Panc1 (cell line): ENCODE data around the gene ZNF627. TPM values are rescaled to one million over a fixed set of nuclear protein-coding genes. Genes with fewer than 3 reads are reported as not detected.

Source experiments
- ATAC-seq: fragments of 200-7000 bp; cut with Tn5 transposase; 2 replicates; pipeline ENCODE4 v1.9.1; 2020; ENCODE audit warnings: mild to moderate bottlenecking, moderate library complexity
- BruUV-seq: library from RNA; stranded (reverse); fragments of 400-500 nt; replicated peaks from 2 replicates; lab custom pipeline; 2021; lab: Mats Ljungman, UMichigan
- CTCF ChIA-PET: fragments of 300-600 bp; sonication (Branson Sonifier 250); formaldehyde crosslinking; loops from one replicate; lab custom pipeline; 2022; ENCODE audit warnings: antibody characterized with exemption; lab: Charles Lee
- POLR2A ChIA-PET: fragments of 300-600 bp; sonication (Branson Sonifier 250); formaldehyde crosslinking; loops from one replicate; lab custom pipeline; 2022; ENCODE audit warnings: antibody characterized with exemption; lab: Charles Lee
- DNase-seq: peaks from one replicate; pipeline ENCODE4 v3.0.0-alpha.2; 2010; ENCODE audit warnings: low read depth, low spot score
- H3K27ac ChIP-seq: 2 replicates; pipeline ENCODE4 v1.5.1; 2011; ENCODE audit warnings: mild to moderate bottlenecking, low read length, inconsistent platforms
- H3K27me3 ChIP-seq: fragments of 200-500 bp; sonication (Bioruptor generic); 2 replicates; pipeline ENCODE4 v1.6.0; 2014; ENCODE audit warnings: low read length, inconsistent platforms; ENCODE audit not compliant: control insufficient read depth, insufficient read depth
- H3K36me3 ChIP-seq: fragments of 200-500 bp; sonication (Bioruptor generic); 2 replicates; pipeline ENCODE4 v1.5.1; 2014; ENCODE audit warnings: inconsistent platforms, mild to moderate bottlenecking, low read length, moderate library complexity; ENCODE audit not compliant: control insufficient read depth, insufficient read depth
- H3K4me1 ChIP-seq: 2 replicates; pipeline ENCODE4 v1.5.1; 2011; ENCODE audit warnings: inconsistent platforms, mild to moderate bottlenecking, low read length, moderate library complexity; ENCODE audit not compliant: control insufficient read depth, insufficient read depth
- H3K4me3 ChIP-seq, 2 experiments: 2 replicates each; pipeline ENCODE4 v1.5.1; 2011 to 2012; ENCODE audit warnings: low read depth in 2 of 2, low read length in 2 of 2, mild to moderate bottlenecking in 2 of 2, inconsistent platforms in 1 of 2, moderate library complexity in 1 of 2
- H3K9me3 ChIP-seq: fragments of 200-500 bp; sonication (Bioruptor generic); 2 replicates; pipeline ENCODE4 v1.5.1; 2014; ENCODE audit warnings: low read depth, mild to moderate bottlenecking, inconsistent platforms, low read length, moderate library complexity; ENCODE audit not compliant: control insufficient read depth, insufficient read depth
- CTCF ChIP-seq: fragments of 450-650 bp; IDR thresholded peaks from 2 replicates; pipeline ENCODE4 v1.5.1; 2017; ENCODE audit warnings: mild to moderate bottlenecking
- POLR2AphosphoS5 ChIP-seq: IDR thresholded peaks from 2 replicates; pipeline ENCODE4 v1.6.1; 2012; ENCODE audit warnings: mild to moderate bottlenecking, low read depth, low read length, moderate library complexity
- SIN3A ChIP-seq: IDR thresholded peaks from 2 replicates; pipeline ENCODE4 v1.6.1; 2012; ENCODE audit warnings: low read depth, mild to moderate bottlenecking, low read length, moderate library complexity, borderline replicate concordance; ENCODE audit not compliant: insufficient read depth
- TCF7L2 ChIP-seq: IDR thresholded peaks from 2 replicates; pipeline ENCODE4 v1.6.1; 2011; ENCODE audit warnings: mild to moderate bottlenecking, low read depth, low read length, inconsistent platforms
- in situ Hi-C: cut with HindIII; loops from 2 replicates; pipeline ENCODE4 v1.10.0; 2016; ENCODE audit warnings: low sequenced_read_pairs, low pct_unique_long_range_greater_than_20kb
- intact Hi-C: fragments of 100-400 bp; cut with micrococcal nuclease; formaldehyde crosslinking; loops from one replicate; pipeline ENCODE4 v1.10.0; 2022; ENCODE audit not compliant: unreplicated experiment
- total RNA-seq: library from RNA; stranded (reverse); gene quantifications from one replicate; pipeline ENCODE4 v1.2.1, GENCODE V29; 2021; ENCODE audit not compliant: unreplicated experiment
- TF ChIP-seq, protein P1 (sequence below), 2 experiments: IDR thresholded peaks; 2 replicates each; pipeline ENCODE4 v1.6.1; 2011 to 2012; ENCODE audit warnings: low read depth in 2 of 2, control low read depth in 1 of 2, low read length in 1 of 2, mild to moderate bottlenecking in 1 of 2, moderate library complexity in 1 of 2; ENCODE audit not compliant: insufficient read depth in 1 of 2

The ZNF627 gene
- total RNA-seq, 1 experiment from 2014 or later = 10.7 TPM

- POLR2A ChIA-PET = interaction anchor here (0.5 to 0.9 kb wide), 4 partner anchors 9 to 258 kb away, joined by 3 to 6 read pairs (median 4); partner anchors contain the start of gene ZNF441
Measured at GRCh38 chr19:11639245-11639601, 41.9 kb downstream of the ZNF627 start.

DNA sequence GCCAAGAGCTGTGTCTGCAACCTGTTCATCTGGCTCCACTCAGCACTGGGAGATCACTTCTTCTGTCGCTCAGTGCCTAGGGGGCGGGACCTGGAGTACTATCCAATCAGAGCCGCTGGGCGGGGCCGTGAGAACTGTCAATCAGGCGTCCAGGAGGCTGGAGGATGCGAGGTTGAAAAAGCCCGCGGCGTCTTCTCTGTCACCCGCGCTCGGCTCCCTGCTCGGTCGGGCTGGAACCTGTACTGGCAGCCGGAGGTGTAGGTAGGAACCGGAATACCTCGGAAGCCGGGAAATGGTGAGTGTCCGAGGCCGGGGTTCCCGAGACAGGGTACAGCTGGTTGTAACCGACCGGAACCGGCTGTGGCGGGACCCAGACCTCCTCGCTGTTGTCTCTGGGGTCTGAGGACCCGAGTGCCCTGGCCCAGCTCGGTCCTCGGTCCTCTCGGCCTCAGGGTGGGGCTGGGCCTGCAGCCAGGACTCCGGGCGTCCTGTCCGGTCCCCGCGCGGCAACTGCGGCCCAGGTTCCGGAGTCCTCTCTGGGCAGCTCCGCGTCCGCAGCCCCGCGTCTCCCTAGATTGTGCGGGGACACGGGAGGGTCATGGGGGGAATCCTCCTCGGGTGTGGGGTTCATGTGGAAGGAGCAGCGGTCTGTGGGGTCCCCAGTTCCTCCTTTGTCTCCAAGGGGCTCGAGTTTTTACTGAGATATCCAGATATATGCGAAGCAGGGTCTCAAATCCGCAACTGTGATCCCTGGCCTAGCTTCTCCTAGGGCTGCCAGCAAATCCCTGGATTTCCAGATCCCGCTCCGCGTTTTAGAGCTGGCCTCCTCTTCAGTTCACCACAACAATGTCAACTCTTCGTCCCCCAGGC, 42.6 kb downstream of the ZNF627 start:
- Histone ChIP-seq H3K27ac (peak overlapping the region; percentile 51), H3K4me3 (peak overlapping the region; percentile 70 to 78), H3K4me1 (no peaks in the 10 kb centered on the region), H3K27me3 (no peaks in the 10 kb centered on the region), H3K36me3 (no peaks in the 10 kb centered on the region), H3K9me3 (no peaks in the 10 kb centered on the region)
- ChIA-PET POLR2A (interaction anchor here (0.5 to 0.9 kb wide), 4 partner anchors 9 to 258 kb away, joined by 3 to 6 read pairs (median 4); partner anchors contain the start of gene ZNF441), CTCF (interaction anchor here (0.5 to 0.6 kb wide), 3 partner anchors 60 to 441 kb away, joined by 5 read pairs; no protein-coding TSS in a partner anchor)
- BruUV-seq = TSS peak; percentile 86
- ATAC-seq (peak; percentile 99), DNase-seq (peak; percentile 65)
- in situ Hi-C loops (no loop called here), intact Hi-C loops (no loop called here)
- 0 out of 2 replicates have a peak, but pooled peaks have one; percentile 39 for TF ChIP-seq POLR2AphosphoS5
- peak; percentile 90 for TF ChIP-seq SIN3A
- no peak for TF ChIP-seq TCF7L2

More at GRCh38 chr19:11639245-11639601, 41.9 kb downstream of the ZNF627 start:
- H3K27me3 ChIP-seq = no peaks in the 10 kb centered on the region
- no peak overlapping the region for H3K27ac ChIP-seq
- no peaks in the 10 kb centered on the region for H3K36me3 ChIP-seq
- H3K9me3 ChIP-seq = no peaks in the 10 kb centered on the region
- peak overlapping the region; percentile 70 to 78 for H3K4me3 ChIP-seq
- in situ Hi-C loops = no loop called here
- TF ChIP-seq POLR2AphosphoS5 (no peak), CTCF (no peak)
- no TSS peak for BruUV-seq
- ATAC-seq (peak; percentile 57), DNase-seq (no peak)
- no peaks in the 10 kb centered on the region for H3K4me1 ChIP-seq
- intact Hi-C loops = no loop called here
- CTCF ChIA-PET = interaction anchor here (0.6 kb wide), 1 partner anchor 60 kb away, joined by 5 read pairs; no protein-coding TSS in a partner anchor

- DNase-seq (no peak), ATAC-seq (no peak)
- BruUV-seq = no TSS peak
- POLR2A ChIA-PET = interaction anchor here (0.5 kb wide), 1 partner anchor 48 kb away, joined by 4 read pairs; no protein-coding TSS in a partner anchor
- no peaks in the 10 kb centered on the region for H3K36me3 ChIP-seq
- CTCF ChIA-PET = no interaction called here
- TF ChIP-seq CTCF (no peak), POLR2AphosphoS5 (no peak), TCF7L2 (no peak), SIN3A (no peak)
- TF ChIP-seq, protein P1, sequence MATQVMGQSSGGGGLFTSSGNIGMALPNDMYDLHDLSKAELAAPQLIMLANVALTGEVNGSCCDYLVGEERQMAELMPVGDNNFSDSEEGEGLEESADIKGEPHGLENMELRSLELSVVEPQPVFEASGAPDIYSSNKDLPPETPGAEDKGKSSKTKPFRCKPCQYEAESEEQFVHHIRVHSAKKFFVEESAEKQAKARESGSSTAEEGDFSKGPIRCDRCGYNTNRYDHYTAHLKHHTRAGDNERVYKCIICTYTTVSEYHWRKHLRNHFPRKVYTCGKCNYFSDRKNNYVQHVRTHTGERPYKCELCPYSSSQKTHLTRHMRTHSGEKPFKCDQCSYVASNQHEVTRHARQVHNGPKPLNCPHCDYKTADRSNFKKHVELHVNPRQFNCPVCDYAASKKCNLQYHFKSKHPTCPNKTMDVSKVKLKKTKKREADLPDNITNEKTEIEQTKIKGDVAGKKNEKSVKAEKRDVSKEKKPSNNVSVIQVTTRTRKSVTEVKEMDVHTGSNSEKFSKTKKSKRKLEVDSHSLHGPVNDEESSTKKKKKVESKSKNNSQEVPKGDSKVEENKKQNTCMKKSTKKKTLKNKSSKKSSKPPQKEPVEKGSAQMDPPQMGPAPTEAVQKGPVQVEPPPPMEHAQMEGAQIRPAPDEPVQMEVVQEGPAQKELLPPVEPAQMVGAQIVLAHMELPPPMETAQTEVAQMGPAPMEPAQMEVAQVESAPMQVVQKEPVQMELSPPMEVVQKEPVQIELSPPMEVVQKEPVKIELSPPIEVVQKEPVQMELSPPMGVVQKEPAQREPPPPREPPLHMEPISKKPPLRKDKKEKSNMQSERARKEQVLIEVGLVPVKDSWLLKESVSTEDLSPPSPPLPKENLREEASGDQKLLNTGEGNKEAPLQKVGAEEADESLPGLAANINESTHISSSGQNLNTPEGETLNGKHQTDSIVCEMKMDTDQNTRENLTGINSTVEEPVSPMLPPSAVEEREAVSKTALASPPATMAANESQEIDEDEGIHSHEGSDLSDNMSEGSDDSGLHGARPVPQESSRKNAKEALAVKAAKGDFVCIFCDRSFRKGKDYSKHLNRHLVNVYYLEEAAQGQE (IDR thresholded peaks at IDR 0.05; ENCODE audit: insufficient read depth in 1 of 2, low read depth in 2 of 2, low read length in 1 of 2) = no peak
- intact Hi-C loops (no loop called here), in situ Hi-C loops (no loop called here)
- H3K27ac ChIP-seq = no peak overlapping the region
- H3K9me3 ChIP-seq = 0 out of 2 replicates have a peak, but pooled peaks cover 3% of the 10 kb centered on the region
- no peak overlapping the region for H3K4me3 ChIP-seq
- H3K27me3 ChIP-seq = no peaks in the 10 kb centered on the region
- no peaks in the 10 kb centered on the region for H3K4me1 ChIP-seq
Measured at GRCh38 chr19:11641244-11641643, 44.0 kb downstream of the ZNF627 start.
